Karpas-422 (cell line): ENCODE data around the gene LDHD. TPM values are rescaled to one million over a fixed set of nuclear protein-coding genes. Genes with fewer than 3 reads are reported as not detected.
"Not testable (repeated sequence)": the region's sequence is repeated elsewhere in the genome, so short reads cannot be mapped to it uniquely, and the experiment has no call there.

ENCODE experiments used
- DNase-seq: peaks from one replicate; pipeline ENCODE4 v3.0.0-alpha.2; 2015
- H2AFZ ChIP-seq: fragments of 200-600 bp; sonication (generic); 2 replicates; pipeline ENCODE4 v1.6.1; 2014; ENCODE audit warnings: antibody characterized with exemption, low read length, mixed read lengths
- H3K27ac ChIP-seq: fragments of 200-600 bp; sonication (generic); 2 replicates; pipeline ENCODE4 v1.5.1; 2014; ENCODE audit warnings: mild to moderate bottlenecking, low read length, moderate library complexity
- H3K27me3 ChIP-seq: fragments of 200-600 bp; sonication (generic); 2 replicates; pipeline ENCODE4 v1.6.1; 2014; ENCODE audit warnings: low read length, mixed read lengths
- H3K36me3 ChIP-seq: fragments of 200-600 bp; sonication (generic); 2 replicates; pipeline ENCODE4 v1.6.1; 2014; ENCODE audit warnings: low read length, mixed read lengths; ENCODE audit not compliant: insufficient read depth
- H3K4me1 ChIP-seq: fragments of 200-600 bp; sonication (generic); 2 replicates; pipeline ENCODE4 v1.6.1; 2014; ENCODE audit warnings: mild to moderate bottlenecking, low read length, mixed read lengths
- H3K4me2 ChIP-seq: fragments of 200-600 bp; sonication (generic); 2 replicates; pipeline ENCODE4 v1.6.1; 2014; ENCODE audit warnings: low read length, low read depth, mild to moderate bottlenecking; ENCODE audit not compliant: poor library complexity, severe bottlenecking
- H3K4me3 ChIP-seq: fragments of 200-600 bp; sonication (generic); 2 replicates; pipeline ENCODE4 v1.5.1; 2014; ENCODE audit warnings: mild to moderate bottlenecking, antibody characterized with exemption, low read length, mixed read lengths
- H3K79me2 ChIP-seq: fragments of 200-600 bp; sonication (generic); 2 replicates; pipeline ENCODE4 v1.6.1; 2014; ENCODE audit warnings: mild to moderate bottlenecking, low read length, mixed read lengths
- H3K9ac ChIP-seq: fragments of 200-600 bp; sonication (generic); 2 replicates; pipeline ENCODE4 v1.6.0; 2014; ENCODE audit warnings: low read length
- H3K9me2 ChIP-seq: fragments of 200-600 bp; sonication (generic), shearing (Covaris generic); replicated peaks from 2 replicates; pipeline ENCODE4 v1.6.0; 2014; ENCODE audit warnings: mild to moderate bottlenecking, low read length, moderate library complexity; ENCODE audit not compliant: insufficient read depth
- H3K9me3 ChIP-seq: fragments of 300-700, 200-600 bp; sonication (generic); 2 replicates; pipeline ENCODE4 v1.6.1; 2014; ENCODE audit warnings: low read length, mixed read lengths
- H4K20me1 ChIP-seq: fragments of 200-600 bp; sonication (generic); 2 replicates; pipeline ENCODE4 v1.6.1; 2014; ENCODE audit warnings: mild to moderate bottlenecking, antibody characterized with exemption, low read length, low read depth; ENCODE audit not compliant: insufficient read depth
- total RNA-seq: library from RNA; depleted of rRNA; stranded (reverse); fragments of >200 nt; shearing (Covaris generic); gene quantifications from 2 replicates; pipeline ENCODE4 v1.2.3, GENCODE V29; 2014; ENCODE audit warnings: low replicate concordance

LDHD gene
- total RNA-seq, 1 experiment from 2014 or later, result not detected

- H3K36me3 ChIP-seq, result no peaks in the 10 kb centered on the region
- no peaks in the 10 kb centered on the region for H3K27me3 ChIP-seq
- H3K4me3 ChIP-seq, result no peak overlapping the region
- H3K9ac ChIP-seq, result no peak overlapping the region
- no peaks in the 10 kb centered on the region for H3K4me1 ChIP-seq
- H3K27ac ChIP-seq, result no peak overlapping the region
- no peak for DNase-seq
- H4K20me1 ChIP-seq, result no peaks in the 10 kb centered on the region
- H3K9me3 ChIP-seq, result no peaks in the 10 kb centered on the region
- H3K79me2 ChIP-seq, result no peaks in the 10 kb centered on the region
- no peaks in the 10 kb centered on the region for H3K9me2 ChIP-seq
- H3K4me2 ChIP-seq, result no peak overlapping the region
- no peak overlapping the region for H2AFZ ChIP-seq
Observed at GRCh38 chr16:75138636-75139035, 22.1 kb upstream of the LDHD start.

- no peaks in the 10 kb centered on the region for H4K20me1 ChIP-seq
- H3K4me1 ChIP-seq, result no peaks in the 10 kb centered on the region
- H2AFZ ChIP-seq, result no peak overlapping the region
- H3K27me3 ChIP-seq, result no peaks in the 10 kb centered on the region
- no peak overlapping the region for H3K4me2 ChIP-seq
- no peak overlapping the region for H3K4me3 ChIP-seq
- H3K9ac ChIP-seq, result no peak overlapping the region
- no peaks in the 10 kb centered on the region for H3K9me3 ChIP-seq
- DNase-seq, result no peak
- no peaks in the 10 kb centered on the region for H3K79me2 ChIP-seq
- H3K36me3 ChIP-seq, result no peaks in the 10 kb centered on the region
- H3K27ac ChIP-seq, result no peak overlapping the region
- no peaks in the 10 kb centered on the region for H3K9me2 ChIP-seq
Observed at GRCh38 chr16:75138233-75138632, 21.7 kb upstream of the LDHD start.

- H3K4me2 ChIP-seq, result no peak overlapping the region
- H3K79me2 ChIP-seq, result no peaks in the 10 kb centered on the region
- no peaks in the 10 kb centered on the region for H3K9me3 ChIP-seq
- H3K4me1 ChIP-seq, result no peaks in the 10 kb centered on the region
- H3K9ac ChIP-seq, result no peak overlapping the region
- no peaks in the 10 kb centered on the region for H4K20me1 ChIP-seq
- H3K9me2 ChIP-seq, result no peaks in the 10 kb centered on the region
- H3K36me3 ChIP-seq, result no peaks in the 10 kb centered on the region
- H2AFZ ChIP-seq, result no peak overlapping the region
- no peak overlapping the region for H3K27ac ChIP-seq
- no peak overlapping the region for H3K4me3 ChIP-seq
- DNase-seq, result no peak
- H3K27me3 ChIP-seq, result no peaks in the 10 kb centered on the region; the same call in 1 of the 2 replicates
Observed at GRCh38 chr16:75131081-75131480, 14.5 kb upstream of the LDHD start.

- no peak overlapping the region for H2AFZ ChIP-seq
- no peak overlapping the region for H3K9ac ChIP-seq
- H3K36me3 ChIP-seq, result no peaks in the 10 kb centered on the region
- no peak overlapping the region for H3K27ac ChIP-seq
- no peak overlapping the region for H3K4me3 ChIP-seq
- H3K9me2 ChIP-seq, result no peaks in the 10 kb centered on the region
- H3K4me2 ChIP-seq, result no peak overlapping the region
- no peaks in the 10 kb centered on the region for H3K79me2 ChIP-seq
- H4K20me1 ChIP-seq, result no peaks in the 10 kb centered on the region
- no peaks in the 10 kb centered on the region for H3K9me3 ChIP-seq
- no peak for DNase-seq
- no peaks in the 10 kb centered on the region; the same call in 1 of the 2 replicates for H3K27me3 ChIP-seq
- H3K4me1 ChIP-seq, result no peaks in the 10 kb centered on the region
Observed at GRCh38 chr16:75130150-75130771, 13.7 kb upstream of the LDHD start.

- DNase-seq, H4K20me1 ChIP-seq, H3K4me3 ChIP-seq, H3K79me2 ChIP-seq, H3K4me2 ChIP-seq, H3K9me3 ChIP-seq, H3K36me3 ChIP-seq, H3K27me3 ChIP-seq, H2AFZ ChIP-seq, H3K4me1 ChIP-seq, H3K9me2 ChIP-seq, H3K9ac ChIP-seq, H3K27ac ChIP-seq: not testable (repeated sequence)
Observed at GRCh38 chr16:75129421-75130149, 13.0 kb upstream of the LDHD start.

GRCh38 chr16:75127713-75128415 is 11.3 kb upstream of the LDHD start:
- Histone ChIP-seq H3K27ac (no peak overlapping the region), H3K27me3 (no peaks in the 10 kb centered on the region; the same call in 1 of the 2 replicates), H3K79me2 (no peaks in the 10 kb centered on the region), H3K4me2 (no peak overlapping the region), H3K9ac (no peak overlapping the region), H3K9me2 (no peaks in the 10 kb centered on the region), H3K4me1 (no peaks in the 10 kb centered on the region), H3K4me3 (no peak overlapping the region), H3K9me3 (no peaks in the 10 kb centered on the region), H4K20me1 (no peaks in the 10 kb centered on the region), H3K36me3 (no peaks in the 10 kb centered on the region), H2AFZ (no peak overlapping the region)
- no peak for DNase-seq

- peaks cover 10% of the 10 kb centered on the region for H3K9me3 ChIP-seq
- no peaks in the 10 kb centered on the region for H3K36me3 ChIP-seq
- no peaks in the 10 kb centered on the region for H4K20me1 ChIP-seq
- no peak overlapping the region for H3K9ac ChIP-seq
- no peaks in the 10 kb centered on the region for H3K4me1 ChIP-seq
- no peak overlapping the region for H3K4me2 ChIP-seq
- no peak overlapping the region for H3K27ac ChIP-seq
- no peaks in the 10 kb centered on the region for H3K79me2 ChIP-seq
- H2AFZ ChIP-seq, result no peak overlapping the region
- H3K9me2 ChIP-seq, result no peaks in the 10 kb centered on the region
- no peak for DNase-seq
- H3K27me3 ChIP-seq, result no peaks in the 10 kb centered on the region
- H3K4me3 ChIP-seq, result no peak overlapping the region
Observed at GRCh38 chr16:75122609-75123008, 6.0 kb upstream of the LDHD start.

GRCh38 chr16:75121949-75122568 is 5.5 kb upstream of the LDHD start:
- no peak overlapping the region for H3K9ac ChIP-seq
- H4K20me1 ChIP-seq, result no peaks in the 10 kb centered on the region
- H3K4me2 ChIP-seq, result no peak overlapping the region
- H3K4me3 ChIP-seq, result no peak overlapping the region
- H3K27ac ChIP-seq, result no peak overlapping the region
- no peaks in the 10 kb centered on the region for H3K27me3 ChIP-seq
- no peaks in the 10 kb centered on the region for H3K9me2 ChIP-seq
- DNase-seq, result no peak
- no peaks in the 10 kb centered on the region for H3K4me1 ChIP-seq
- no peaks in the 10 kb centered on the region for H3K36me3 ChIP-seq
- H3K79me2 ChIP-seq, result no peaks in the 10 kb centered on the region
- peaks cover 10% of the 10 kb centered on the region for H3K9me3 ChIP-seq
- H2AFZ ChIP-seq, result no peak overlapping the region
